HK-2 (cell line): ENCODE measurements around the gene ACOX2.

Experiments used
- DNase-seq: peaks from one replicate; pipeline ENCODE4 v3.0.0-alpha.2; 2018; ENCODE audit not compliant: unreplicated experiment

ACOX2 gene

DNA sequence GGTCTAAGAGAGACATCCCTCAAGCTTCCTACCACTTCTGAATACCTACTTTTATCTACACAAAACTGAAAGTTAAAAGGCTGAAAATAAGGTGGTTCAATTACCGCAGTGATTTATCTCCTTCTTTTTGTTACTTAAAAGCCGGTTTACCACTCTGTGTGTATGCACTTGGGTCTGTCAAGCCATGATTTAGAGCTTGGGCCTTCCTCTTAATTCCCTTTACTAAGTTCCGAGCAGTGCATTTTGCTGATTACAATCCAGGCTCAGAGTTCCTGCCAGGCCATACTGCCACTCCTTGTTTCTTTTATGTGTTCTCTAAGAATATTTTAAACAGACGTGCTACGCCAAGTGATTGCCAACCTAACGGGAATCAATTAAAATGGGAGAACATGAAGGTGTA, 28.6 kb downstream of the ACOX2 start:
- DNase-seq: no peak

DNA sequence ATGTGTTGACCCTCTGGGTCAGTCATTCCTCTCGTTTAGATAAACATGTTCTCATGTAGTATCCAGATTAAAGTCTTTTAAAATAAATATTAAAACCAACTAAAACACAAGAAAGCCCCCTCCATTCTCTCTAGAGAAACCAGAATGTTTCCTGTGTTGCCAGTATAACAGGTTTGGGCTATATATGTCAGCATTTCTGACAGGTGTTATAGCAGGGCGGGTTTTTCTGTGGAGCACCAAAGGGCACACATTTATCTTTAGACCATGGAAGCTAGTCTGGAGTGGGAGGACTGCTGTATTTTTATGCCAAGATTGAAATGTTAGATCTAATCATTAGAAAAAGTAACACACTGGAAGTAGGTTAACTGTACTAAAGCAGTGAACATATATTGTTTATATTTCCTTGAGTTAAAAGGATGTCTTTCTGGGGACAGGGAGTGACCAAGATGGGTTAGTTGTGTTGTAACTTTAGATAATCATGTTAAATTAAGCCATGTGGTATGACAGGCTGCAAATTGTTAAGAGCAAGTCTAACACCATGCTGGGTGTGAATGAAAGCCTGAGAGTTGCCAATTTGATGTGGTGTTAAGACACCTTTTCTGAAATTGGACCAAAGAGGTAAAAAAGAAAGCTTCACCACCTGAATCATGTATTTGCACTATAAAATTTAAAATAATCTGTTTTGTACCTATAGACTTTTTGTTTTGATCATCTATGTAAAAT, 29.5 kb downstream of the ACOX2 start:
- DNase-seq: no peak

DNA sequence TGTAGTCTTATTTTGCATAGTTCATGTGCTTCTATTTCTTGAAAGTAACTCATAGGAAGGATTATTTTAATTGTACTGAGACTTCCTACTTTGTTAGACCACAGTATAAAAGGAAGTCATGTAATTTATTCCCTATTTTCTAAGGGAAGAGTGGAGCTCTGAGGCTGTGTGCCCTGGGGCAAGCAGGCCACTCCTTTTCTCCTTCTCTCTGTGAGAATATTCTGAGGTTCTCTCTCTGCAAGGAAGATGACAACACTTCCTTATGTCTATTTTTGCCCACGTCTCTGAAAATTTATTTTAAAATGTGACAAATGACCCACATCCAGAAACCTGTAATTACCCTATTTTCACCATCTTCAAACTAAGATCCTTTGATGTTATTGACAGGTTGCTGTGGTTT, 34.1 kb downstream of the ACOX2 start:
- DNase-seq: no peak

DNA sequence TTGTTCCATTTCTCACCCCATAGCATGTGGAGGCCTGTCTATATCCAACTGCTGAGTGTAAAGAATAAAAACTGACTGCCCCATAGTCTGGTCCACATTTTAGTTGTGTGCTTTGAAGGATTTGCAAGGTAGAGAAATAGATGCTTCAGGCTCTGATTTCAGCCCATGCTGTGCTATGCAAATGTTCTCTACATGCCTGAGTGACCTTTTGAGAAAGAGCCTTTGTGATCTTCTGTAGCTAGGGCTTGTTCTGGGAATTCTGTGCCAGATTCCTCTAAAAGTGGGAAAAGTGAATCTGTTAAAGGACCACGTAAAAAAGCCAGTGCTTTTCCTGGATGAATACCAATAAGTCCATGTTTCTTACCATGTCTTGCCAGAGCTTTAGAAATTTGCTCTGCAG, 39.9 kb downstream of the ACOX2 start:
- no peak for DNase-seq

DNA sequence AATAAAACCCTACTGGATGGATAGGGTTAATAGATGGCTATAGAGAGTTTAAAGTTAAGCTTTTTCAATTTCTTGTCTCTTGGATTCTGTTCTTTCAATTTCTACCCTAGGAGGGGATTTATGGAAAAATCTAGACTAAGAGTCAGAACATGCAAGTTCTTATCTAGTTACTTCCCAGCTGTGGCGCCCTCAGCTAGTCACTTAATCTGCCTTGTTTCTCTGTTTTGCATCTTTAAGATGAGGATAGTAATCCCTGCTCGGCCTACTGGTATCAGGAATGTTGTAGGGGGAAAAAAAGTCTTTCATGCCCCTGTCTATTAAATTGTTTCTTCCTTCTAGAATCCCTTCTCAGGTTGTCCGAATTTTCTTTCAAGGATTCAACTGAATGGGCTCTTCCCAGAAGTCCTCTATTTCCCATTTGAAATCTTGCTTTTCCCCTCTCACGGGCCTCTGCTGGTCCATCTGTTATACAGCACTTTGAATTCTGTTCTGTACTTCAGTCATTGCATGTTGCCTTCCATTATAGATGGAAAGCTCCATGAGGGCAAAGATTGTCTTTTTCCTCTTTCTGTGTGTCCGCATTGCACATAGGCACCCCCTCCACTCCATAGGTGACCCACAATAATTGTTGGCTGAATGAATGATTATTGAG, 40.7 kb downstream of the ACOX2 start:
- DNase-seq: no peak

DNA sequence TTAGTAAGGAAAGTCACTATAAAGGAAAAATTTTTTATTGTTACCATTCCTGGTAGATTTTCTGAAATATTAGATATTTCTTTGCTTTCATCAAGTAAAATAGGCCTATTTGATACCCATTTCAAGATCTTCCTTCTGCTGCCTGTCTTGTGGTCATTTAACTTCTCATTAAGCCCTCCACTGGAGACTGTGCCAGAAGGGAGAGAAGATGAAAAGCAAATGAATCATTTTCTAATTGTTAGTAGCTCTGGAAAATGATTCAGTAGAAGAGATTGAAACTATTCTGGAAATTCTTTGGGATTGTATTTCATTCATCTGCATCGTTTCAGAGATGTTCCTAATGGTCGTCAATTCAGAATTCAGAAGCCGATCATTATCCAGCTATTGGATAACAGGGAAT, 41.9 kb downstream of the ACOX2 start:
- DNase-seq: no peak

DNA sequence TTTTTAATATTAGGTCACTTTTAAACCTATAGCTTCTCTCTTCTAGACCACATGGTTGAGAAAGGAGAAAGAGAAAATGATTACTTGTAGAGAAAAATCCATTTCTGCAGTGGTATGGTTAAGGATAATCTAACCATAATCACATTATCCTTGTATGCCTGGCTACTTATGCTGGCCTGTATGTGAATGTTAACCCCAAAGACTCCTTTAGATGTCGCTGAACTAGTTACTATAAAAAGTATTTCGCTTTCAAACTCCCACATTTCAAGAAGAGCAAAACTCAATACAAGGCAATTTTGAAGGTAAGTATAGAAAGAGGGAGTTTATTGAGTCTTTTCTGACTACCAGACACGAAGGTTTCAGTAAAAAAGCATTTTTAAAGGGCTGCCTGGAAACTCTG, 42.9 kb downstream of the ACOX2 start:
- DNase-seq: no peak

DNA sequence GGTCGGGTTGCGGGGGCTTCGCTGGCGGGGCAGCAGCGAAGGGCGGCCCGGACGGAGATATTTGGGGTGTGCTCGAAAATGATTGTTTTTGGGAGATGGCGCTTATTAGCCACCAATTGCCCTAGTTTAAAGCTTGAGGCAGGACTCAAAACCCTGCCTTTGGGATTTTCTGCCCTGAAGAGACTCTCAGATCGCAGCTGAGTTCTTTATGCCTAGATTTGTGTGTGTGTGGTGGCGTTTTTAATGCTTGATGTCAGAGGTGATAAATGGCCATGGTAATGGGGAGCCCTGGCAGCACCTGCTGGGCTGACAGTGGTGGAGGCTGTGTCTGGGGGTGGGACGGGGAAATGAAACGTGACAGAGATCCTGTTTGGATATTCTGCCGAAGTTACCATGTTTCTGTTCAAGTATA, 44.5 kb downstream of the ACOX2 start:
- no peak for DNase-seq

DNA sequence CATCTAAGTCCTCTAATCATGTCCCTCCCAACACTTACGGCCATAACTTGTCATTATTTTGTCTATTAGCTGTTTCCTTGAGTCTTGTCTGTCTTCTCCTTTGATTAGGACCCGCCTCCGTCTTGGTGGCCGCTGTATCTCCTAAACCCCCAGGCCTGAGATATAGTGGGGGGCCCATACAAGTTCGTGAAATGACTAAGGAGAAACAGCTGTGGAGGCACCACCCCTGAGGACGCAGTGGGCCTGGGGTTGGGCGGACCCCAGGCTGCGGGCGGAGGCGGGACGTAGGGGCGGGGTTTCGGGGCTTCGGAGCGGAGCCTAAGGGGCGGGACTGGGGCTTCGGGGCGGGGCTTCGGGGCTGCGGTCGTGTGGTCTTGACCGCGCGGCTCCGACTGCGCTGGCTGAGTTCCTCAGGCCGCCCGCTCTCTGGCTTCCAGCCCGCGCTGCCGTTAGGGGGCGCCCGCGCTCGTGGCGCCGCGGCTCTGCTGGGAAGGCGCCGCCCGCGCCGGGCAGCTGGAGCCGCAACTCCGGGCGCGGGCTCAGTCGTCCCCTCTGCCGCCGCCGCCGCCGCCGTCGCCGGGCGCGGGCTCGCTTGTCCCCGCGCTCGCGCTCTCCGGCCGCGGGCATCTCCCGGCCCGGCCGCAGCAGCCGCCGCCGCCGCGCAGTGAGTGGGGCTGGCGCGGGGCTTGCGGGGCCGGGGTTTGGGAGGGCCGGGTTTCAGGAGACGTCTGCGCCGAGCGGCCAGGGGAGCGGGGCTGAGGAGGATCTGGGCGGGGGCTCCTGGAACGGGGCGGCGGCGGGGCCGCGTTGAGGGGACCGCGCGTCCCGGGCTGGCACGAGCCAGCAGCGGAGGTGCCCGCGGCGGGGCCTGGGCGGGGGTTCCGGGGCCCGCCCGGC, 45.2 kb downstream of the ACOX2 start, which contains the start of gene KCTD6:
KCTD6 (plus strand) TSS at position 591 of the 897 bp plus-strand sequence. CDS start 6,660 bp downstream, outside the sequence.
- DNase-seq: peak; percentile 85

DNA sequence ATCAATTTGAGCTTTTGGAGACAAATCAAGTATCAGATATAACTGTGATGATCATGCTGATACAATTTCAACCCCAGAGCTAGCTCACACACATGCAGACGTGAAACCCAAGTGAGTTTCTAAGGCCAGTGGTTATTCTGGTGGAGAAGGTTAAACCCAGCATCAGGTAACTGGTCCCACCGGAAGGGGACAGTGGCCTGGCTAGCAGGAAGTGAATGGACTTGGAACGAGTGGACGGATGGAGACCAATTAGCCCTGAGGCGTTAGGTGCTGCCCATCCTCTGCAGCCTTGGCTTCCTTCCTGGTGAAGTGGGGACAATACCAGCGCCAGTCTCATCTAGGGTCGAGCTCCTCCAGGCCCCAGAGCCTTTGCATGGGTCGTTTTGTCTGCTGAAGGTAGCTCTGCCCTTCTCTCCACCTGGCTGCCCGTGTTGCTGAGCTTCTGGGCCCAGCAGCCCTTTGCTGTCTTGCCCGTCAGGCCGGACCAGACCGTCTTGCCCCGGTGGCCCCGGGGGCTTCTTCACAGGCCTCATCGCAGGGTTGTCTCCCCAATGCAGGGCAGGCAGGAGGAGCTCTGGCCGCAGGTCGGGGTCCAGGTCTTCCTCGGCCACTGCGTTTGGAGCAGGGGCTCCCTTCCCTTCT, 46.0 kb downstream of the ACOX2 start:
- DNase-seq: no peak

DNA sequence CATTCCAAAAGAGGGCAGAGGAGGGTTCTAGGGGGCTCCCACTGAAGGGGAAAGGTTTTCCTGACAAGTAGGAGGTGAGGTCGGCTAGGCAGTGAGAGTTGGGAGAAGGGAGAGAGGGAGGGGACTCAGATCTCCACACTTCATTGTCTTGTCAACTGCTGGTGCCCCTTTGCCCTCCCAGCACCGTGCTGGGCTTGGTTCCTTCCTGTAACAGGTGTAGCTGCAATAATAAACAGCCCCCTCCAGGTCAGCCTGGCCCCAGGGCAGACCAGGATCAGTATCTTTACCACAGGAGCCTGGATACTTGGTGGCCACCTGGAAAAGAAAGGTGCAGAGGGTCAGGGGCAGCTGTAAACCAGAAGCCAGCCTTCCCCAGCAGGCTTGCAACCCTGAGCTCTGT, 48.0 kb downstream of the ACOX2 start:
- DNase-seq: no peak

DNA sequence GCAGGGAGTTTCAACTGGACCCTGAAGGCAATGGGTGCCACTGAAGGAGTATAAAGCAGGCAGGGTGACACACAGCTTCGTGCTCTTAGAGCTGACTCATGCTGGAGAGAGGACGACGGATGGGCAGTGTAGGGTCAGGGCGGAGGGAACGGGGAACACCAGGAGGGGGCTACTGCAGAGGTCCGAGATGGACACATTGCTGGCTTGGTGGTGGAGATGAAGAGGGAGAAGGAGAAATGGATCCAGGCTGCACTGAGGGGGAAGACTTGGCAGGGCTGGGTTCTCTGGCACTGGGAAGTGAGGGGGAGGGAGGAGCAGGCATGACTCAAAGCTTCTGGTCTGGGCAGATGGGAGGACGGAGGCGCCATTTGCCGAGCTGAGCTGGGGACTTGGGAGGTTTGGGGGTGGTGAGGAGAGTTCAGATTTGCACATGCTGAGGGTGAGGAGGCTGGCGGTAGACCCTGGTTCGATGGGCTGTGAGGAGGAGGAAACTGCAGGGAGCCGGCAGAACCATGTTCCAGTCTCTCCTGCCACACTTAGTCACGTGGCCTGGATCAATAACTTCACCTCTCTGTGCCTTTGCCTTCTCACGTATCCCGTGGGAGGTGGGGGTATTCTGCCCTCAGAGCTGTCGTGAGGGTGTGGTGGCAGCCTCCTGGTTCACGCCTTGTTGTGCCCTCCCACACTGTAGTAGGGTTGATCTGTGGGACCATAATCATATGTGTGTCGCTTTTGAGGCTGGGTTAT, 49.7 kb downstream of the ACOX2 start:
- peak; percentile 44 for DNase-seq

DNA sequence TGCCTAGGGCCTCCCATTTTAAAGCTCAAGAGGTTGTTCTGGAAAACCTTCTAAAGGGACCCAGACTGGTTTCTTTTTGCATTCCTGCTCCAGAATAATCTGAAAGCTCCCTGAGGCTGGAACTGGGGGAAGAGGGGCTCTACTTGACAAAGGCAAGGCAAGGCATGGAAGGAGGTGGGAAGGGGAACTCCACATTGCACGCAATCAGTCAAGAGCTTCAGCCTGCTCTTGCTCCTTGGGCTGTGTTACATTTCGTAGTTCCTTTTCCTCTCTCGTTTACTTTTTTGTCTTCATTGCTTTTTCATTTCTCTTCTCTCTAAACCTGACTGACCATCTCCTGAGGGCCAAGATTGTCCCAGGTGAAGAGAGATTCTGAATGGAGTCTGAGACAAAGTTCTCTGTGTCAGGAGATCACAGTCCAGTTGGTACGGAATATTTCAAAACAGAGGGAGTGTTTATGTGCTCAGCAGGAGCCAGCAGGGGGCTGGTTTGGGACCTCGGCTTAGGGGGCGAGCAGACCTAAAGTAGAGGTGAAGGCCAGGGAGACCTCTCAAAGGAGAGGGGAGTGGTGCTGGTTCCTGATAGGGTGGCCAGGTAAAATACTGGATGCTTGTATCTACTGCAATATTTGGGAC, 51.1 kb downstream of the ACOX2 start:
- DNase-seq: no peak

DNA sequence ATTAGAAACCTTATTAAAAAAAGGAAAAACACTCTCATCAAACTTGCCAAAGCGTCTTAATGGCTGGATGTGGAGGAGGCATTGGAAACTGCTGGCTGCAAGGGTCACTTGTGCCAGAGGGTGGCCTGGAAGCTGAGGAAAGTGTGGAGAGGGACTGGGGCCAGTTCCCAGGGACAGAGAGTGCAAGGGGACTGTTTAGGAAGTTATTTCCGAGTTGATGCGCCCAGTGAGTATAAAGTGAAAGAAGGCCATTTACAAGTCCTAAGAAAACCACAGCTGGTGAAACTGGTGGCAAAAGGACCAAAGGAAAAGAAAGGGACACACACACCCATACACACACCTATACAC, 52.3 kb downstream of the ACOX2 start:
- DNase-seq: no peak

DNA sequence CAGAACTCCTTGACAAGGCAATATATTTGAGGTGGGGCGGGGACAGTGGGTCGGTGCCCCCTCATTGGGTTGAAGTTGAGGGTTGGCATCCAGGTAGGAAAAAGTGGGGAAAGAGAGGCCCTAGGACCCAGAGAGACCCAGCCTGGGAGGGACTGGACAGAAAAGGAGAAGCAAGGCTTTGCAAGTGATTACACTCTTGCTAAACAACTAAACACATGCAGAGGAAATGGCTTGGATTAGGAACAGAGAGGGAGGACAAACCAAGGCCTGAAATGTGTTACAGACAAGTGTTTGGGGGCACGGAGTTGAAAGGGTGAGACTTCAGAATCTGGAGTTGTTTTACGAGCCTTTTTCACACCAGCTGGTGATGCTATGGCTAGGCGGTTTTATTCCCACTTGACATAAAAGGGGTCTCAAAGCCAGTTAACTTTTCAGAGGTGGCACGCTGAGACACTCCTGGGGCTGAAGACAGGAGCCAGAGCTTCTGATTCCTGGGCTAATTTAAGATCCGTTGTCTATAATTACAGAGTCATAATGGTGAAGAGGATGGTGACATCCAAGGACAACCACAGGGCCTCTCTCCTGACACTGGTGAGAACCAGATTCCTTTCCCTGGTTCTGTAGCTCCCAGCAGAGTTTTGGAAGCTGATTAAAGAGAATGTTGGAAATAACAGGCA, 52.8 kb downstream of the ACOX2 start:
- no peak for DNase-seq

DNA sequence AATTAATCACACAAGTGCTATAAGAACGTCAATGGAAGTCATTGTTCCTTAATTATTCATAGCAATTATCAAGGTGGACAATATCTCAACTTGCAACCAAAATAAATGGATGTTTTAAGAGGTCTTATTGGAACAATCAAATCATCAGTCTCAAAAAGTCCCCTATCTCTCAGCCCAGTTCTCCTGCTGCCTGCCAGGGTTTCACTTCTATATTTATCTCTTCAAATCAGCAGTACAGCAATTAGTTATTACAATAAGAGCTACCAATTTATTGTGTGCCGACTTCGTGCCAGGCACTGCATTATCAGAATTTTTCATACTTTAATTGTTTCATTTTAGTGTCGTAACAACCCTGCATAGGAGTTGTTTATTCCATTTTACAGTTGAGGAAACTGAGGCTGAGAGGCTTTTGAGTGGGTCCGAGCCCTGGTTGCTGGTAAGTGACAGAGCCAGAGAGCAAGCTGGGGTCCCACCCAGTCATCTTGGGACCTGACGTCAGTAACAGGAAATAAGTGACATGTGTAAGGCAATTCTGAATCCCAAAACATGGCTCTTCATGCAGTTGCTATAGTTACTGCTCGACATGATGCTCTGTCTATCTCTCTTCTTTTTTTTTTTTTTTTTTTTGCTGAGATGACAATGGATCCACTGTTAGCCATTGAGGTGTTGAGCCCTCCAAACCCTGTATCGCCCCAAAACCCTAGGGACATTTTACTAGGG, 53.9 kb downstream of the ACOX2 start:
- DNase-seq: no peak

DNA sequence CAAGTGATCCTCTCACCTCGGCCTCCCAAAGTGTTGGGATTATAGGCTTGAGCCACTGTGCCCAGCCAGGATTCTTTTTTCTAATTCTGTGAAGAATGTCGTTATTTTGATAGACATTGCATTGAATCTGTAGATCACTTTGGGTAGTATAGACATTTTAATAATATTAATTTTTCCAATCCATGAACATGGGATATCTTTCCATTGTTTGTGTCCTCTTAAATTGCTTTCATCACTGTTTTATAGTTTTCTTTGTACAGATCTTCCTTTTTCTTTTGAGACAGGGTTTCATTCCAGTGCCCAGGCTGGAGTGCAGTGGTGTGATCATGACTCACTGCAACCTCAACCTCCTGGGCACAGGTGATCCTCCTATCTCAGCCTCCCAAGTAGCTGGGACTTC, 56.7 kb downstream of the ACOX2 start:
- no peak for DNase-seq

DNA sequence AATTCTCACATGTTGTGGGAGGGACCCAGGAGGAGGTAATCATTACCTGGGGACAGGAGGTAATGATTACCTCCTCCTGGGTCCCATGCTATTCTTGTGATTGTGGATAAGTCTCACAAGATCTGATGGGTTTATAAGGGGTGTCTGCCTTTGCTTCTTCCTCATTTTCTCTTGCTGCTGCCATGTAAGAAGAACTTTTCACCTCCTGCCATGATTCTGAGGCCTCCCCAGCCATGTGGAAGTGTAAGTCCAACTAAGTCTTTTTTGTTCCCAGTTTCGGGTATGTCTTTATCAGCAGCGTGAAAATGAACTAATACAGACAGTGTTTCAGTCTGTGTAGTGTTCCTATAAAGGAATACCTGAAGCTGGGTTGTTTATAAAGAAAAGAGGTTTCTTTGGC, 58.2 kb downstream of the ACOX2 start:
- DNase-seq: no peak

DNA sequence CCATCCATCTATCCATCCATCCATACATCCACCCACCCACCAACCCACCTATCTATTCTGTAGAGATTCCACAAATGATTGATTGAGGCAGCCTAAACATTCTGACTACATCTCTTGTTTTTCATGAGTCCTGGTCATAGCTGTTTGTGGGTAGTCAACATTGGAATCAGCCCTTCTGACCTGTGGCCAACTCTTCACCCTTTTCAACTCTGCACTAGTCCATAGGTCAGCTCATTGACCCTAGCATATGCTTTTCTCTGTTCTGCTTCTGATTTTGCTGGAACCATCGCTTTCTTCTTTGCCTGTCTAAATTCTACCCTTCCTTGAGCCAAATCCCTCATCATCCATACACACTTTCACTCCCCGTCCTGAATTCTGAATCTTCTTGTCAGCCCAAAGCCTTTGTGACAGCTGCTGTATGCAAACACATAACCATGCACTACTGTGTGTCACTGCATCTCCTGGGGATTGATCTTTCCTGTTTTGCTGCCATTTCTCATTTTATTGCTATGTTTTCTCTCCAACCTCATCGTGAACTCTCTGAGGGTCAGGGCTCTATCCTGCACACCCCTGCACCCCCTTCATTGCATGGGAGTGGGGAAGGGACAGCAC, 61.9 kb downstream of the ACOX2 start:
- DNase-seq: no peak
